K562 (cell line): ENCODE measurements around the gene SPEG. TPM values are rescaled to one million over a fixed set of nuclear protein-coding genes. Genes with fewer than 3 reads are reported as not detected.
A peak's percentile ranks its signal among the peaks of the same experiment; 100 is the strongest.

Source experiments
- ATF1 ChIP-seq, 2 experiments: fragments of 450-650 bp in 1 of 2; IDR thresholded peaks; 2 replicates each; pipeline ENCODE4 v1.6.1; 2016; ENCODE audit warnings: missing compliant biosample characterization in 1 of 2, missing genetic modification characterization in 1 of 2
- ELF1 ChIP-seq: fragments of 200-800 bp; sonication (Bioruptor generic); IDR thresholded peaks from 2 replicates; pipeline ENCODE4 v1.6.1; 2016; ENCODE audit warnings: missing genetic modification characterization, missing compliant biosample characterization
- HDAC2 ChIP-seq: fragments of 450-650 bp; IDR thresholded peaks from 2 replicates; pipeline ENCODE4 v1.6.1; 2016; ENCODE audit warnings: mild to moderate bottlenecking
- HMG20B ChIP-seq: fragments of 250-450 bp; sonication (Bioruptor Pico); IDR thresholded peaks from 2 replicates; pipeline ENCODE4 v1.5.0; 2021; ENCODE audit warnings: mild to moderate bottlenecking
- KDM1A ChIP-seq, 2 experiments: fragments of 450-650 bp; IDR thresholded peaks; 2 replicates each; pipeline ENCODE4 v1.6.1; 2016; ENCODE audit warnings: mild to moderate bottlenecking in 2 of 2
- MAZ ChIP-seq, 2 experiments: fragments of 450-650 bp in 1 of 2; sonication (generic) in 1 of 2; formaldehyde crosslinking; IDR thresholded peaks in 1 of 2; conservative IDR thresholded peaks in 1 of 2; 2 replicates each; pipeline versions ENCODE4 v1.4.0 to v1.5.0; 2020; ENCODE audit warnings: mild to moderate bottlenecking in 1 of 2, missing genetic modification reagents in 1 of 2
- PHF21A ChIP-seq: fragments of 450-650 bp; IDR thresholded peaks from 2 replicates; pipeline ENCODE4 v1.6.1; 2017; ENCODE audit warnings: low read depth, borderline replicate concordance
- RAD21 ChIP-seq, 2 experiments: fragments of 250-450 bp in 1 of 2; fragments of 450-650 bp in 1 of 2; sonication (Bioruptor Pico) in 1 of 2; formaldehyde crosslinking in 1 of 2; IDR thresholded peaks in 1 of 2; conservative IDR thresholded peaks in 1 of 2; 2 replicates each; pipeline versions ENCODE4 v1.4.0 to v1.8.0; 2020 to 2022; ENCODE audit warnings: mild to moderate bottlenecking in 2 of 2, moderate library complexity in 1 of 2
- REST ChIP-seq, 2 experiments: fragments of 450-650 bp; formaldehyde crosslinking in 1 of 2; IDR thresholded peaks; 2 replicates each; pipeline versions ENCODE4 v1.4.0 to v1.6.1; 2014 to 2020; ENCODE audit warnings: mild to moderate bottlenecking in 2 of 2, borderline replicate concordance in 1 of 2, low read depth in 1 of 2
- RFX7 ChIP-seq: fragments of 250-450 bp; sonication (Bioruptor Pico); IDR thresholded peaks from 2 replicates; pipeline ENCODE4 v1.5.1; 2021; ENCODE audit warnings: mild to moderate bottlenecking
- SMC3 ChIP-seq: conservative IDR thresholded peaks from 2 replicates; pipeline ENCODE4 v1.6.1; 2011; ENCODE audit warnings: low read depth, low read length, improper control_type of control experiment; ENCODE audit not compliant: insufficient read depth
- SP2 ChIP-seq: IDR thresholded peaks from 2 replicates; pipeline ENCODE4 v1.6.1; 2011; ENCODE audit warnings: mild to moderate bottlenecking, low read depth, low read length, moderate library complexity; ENCODE audit not compliant: poor library complexity, severe bottlenecking; ENCODE audit errors: extremely low read depth
- TAF1 ChIP-seq: IDR thresholded peaks from 2 replicates; pipeline ENCODE4 v1.6.1; 2011; ENCODE audit warnings: mild to moderate bottlenecking, low read length, moderate library complexity; ENCODE audit not compliant: insufficient read depth, control insufficient read depth, severe bottlenecking; ENCODE audit errors: extremely low read depth
- TARDBP ChIP-seq: fragments of 450-650 bp; IDR thresholded peaks from 2 replicates; pipeline ENCODE4 v1.6.1; 2016
- TEAD1 ChIP-seq, 2 experiments: fragments of 450-650 bp in 1 of 2; sonication (generic) in 1 of 2; formaldehyde crosslinking; IDR thresholded peaks; 2 replicates each; pipeline versions ENCODE4 v1.4.0 to v1.8.0; 2020 to 2022; ENCODE audit warnings: mild to moderate bottlenecking in 2 of 2, missing genetic modification reagents in 1 of 2
- ZNF644 ChIP-seq: fragments of 200-800 bp; sonication (Bioruptor generic); IDR thresholded peaks from 2 replicates; pipeline ENCODE4 v1.6.1; 2016; ENCODE audit warnings: low read depth, missing genetic modification characterization, missing compliant biosample characterization
- ZNF717 ChIP-seq: fragments of 250-450 bp; sonication (Bioruptor Pico); IDR thresholded peaks from 2 replicates; pipeline ENCODE4 v1.5.0; 2021
- polyA plus RNA-seq, 8 experiments: library from polyadenylated mRNA; depleted of rRNA in 4 of 8; stranded (reverse) in 5 of 8; unstranded in 3 of 8; fragments of >200 nt; fragmentation: Nextera tagmentation in 2 of 8; fragmentation: Illumina TruSeq in 1 of 8; extraction: Ambion mirVana in 2 of 8; extraction: Trizol in 1 of 8; gene quantifications; 2 replicates each; pipeline versions ENCODE4 v1.2.1 to v1.2.3, GENCODE V29; 2011 to 2014; ENCODE audit warnings: inconsistent platforms in 1 of 8, missing spikeins in 1 of 8
- total RNA-seq, 7 experiments: library from RNA; depleted of rRNA in 6 of 7; stranded (reverse); fragments of >200 nt in 6 of 7; fragmentation: Illumina TruSeq in 2 of 7; extraction: Trizol in 2 of 7; gene quantifications; 2 replicates each; pipeline versions ENCODE4 v1.2.1 to v1.2.3, GENCODE V29; 2011 to 2021; ENCODE audit warnings: low replicate concordance in 1 of 7

The SPEG gene
- total and polyA plus RNA-seq, 9 of the 15 experiments (the other 6 are each of a cell fraction or from before 2014, with no cell fraction given), result 0.49 to 8.7 (median 3.0) TPM

DNA sequence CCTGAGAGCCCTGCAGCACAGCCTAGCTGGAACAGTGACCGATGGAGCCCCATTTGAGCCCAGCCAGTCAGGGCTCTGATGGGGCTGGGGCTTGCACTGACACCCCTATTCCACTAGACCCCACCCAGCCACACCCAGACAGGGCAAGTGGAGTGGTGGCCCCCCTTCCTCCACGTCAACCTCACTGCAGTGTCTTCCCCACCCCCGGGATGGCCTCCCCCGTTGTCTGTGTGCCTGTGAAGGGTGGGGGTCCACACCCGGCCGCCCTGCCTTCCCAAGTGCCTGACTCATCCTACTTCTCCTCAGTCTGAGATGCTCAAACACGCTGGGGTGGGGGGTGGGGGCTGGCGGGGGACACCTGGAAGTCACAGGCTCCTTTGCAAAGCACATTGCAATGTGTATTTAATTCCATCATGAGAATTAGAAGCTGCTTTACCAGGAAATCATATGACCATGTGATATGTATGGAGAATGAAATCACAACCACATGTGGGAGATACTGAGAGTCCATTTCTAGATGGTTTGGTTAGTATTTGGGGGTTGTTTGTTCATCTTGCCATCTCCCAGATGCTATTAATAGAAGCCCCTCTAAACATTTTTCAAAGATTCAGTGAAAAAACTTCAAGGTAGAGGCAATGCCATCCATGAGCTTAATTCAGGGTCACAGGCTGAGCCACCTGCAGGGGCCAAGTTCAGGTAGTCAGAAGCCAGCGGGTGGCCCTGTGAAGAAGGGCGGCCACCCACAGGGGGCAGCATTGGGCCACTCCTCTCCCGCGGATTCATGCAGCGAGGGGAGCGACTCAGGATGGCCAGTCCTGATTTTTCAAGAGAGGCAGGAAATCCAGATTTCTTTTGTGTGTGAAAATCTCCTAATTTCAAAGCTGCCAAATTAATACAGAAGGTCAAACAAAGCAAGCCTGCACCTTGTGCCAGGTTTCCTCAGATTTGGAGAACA, 41.3 kb downstream of the SPEG start (continued):
- TF ChIP-seq RAD21 (CRISPR knock-in tag; conservative IDR thresholded peaks at IDR 0.05 in 1 of 2, IDR thresholded peaks at IDR 0.05 in 1 of 2) (peak; percentile 85 to 86), SMC3 (peak; percentile 79), SP2 (no peak), KDM1A (IDR thresholded peaks at IDR 0.05) (peak; percentile 91 to 95), TARDBP (peak; percentile 77; the same call in 1 of the 2 replicates), HDAC2 (peak; percentile 34; the same call in 1 of the 2 replicates), ATF1 (CRISPR knock-in tag; IDR thresholded peaks at IDR 0.05) (no peak), ATF1 (tag; IDR thresholded peaks at IDR 0.05) (no peak), PHF21A (peak; percentile 96), HMG20B (CRISPR knock-in tag) (no peak), ZNF644 (tag) (no peak), ZNF717 (CRISPR knock-in tag) (no peak), MAZ (CRISPR knock-in tag; conservative IDR thresholded peaks at IDR 0.05 in 1 of 2, IDR thresholded peaks at IDR 0.05 in 1 of 2) (peak in 1 of 2 experiments; percentile 52; a peak in 1 of 4 replicates), ELF1 (tag) (no peak), TEAD1 (CRISPR knock-in tag; IDR thresholded peaks at IDR 0.05) (no peak), REST (IDR thresholded peaks at IDR 0.05; ENCODE audit: borderline replicate concordance) (peak; percentile 81), REST (CRISPR knock-in tag; IDR thresholded peaks at IDR 0.05; ENCODE audit: low read depth) (no peak), RFX7 (no peak), TAF1 (no peak)
